ENCODE data around the gene KCNQ1.

KCNQ1 gene

GRCh38 chr11:2672553-2673249 lies 227.9 kb downstream of the KCNQ1 start:
- no peak for DNase-seq

- no peak for DNase-seq
Measured at GRCh38 chr11:2673250-2673610, 228.4 kb downstream of the KCNQ1 start.

DNA sequence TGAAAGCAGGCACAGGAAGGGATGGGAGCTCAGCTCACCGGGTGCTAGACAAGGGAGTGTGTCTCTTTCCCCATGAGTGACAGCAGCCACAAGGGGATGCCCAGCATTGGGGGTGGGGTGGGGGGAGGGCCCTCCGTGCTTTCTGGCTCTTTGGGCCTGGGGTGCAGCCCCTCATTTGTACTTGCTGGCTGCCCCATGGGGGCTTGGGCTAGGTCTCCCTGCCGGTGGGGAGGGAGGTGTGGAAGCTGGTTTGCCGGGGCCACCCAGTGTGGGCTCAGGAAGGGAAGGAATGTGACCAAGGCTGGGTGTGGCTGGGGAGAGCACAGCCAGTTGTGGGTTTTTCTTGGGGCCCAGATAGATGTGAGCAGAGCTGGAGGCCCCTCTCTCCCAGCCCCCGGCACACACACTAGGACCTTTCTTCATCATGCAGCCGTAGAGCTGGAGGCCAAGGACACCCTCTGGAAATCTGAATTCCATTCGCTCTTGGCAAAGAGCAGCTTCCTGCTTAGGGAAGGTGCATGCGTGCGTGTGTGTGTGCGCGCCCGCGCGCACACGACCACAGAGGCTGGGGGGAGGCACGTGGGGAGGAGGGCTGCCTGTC lies 229.2 kb downstream of the KCNQ1 start:
- no peak for DNase-seq

DNA sequence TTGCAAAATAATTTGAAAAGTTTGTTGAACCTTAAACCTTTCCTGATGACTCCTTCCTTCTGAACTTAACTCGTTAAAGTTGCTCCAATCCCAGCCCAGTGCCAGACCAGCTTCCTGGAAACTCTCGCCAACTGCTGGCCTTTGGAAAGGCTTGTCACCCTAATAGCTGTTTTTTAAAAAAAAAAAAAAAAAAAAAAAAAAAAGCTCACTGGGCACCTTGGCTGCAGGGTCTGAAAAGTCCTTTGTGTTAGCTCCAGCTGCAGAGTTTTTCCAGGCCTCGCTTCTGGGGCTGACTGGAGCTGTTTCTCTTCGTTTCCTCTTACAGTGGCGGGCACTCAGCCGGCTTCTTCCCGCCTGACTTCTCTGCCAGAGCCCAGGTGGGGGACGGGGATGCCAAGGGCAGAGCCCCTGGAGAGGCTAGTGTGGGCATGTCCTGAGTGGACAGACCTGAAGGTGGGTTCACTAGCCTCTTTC lies 229.9 kb downstream of the KCNQ1 start:
- DNase-seq: peak in 1 of 2 donors; percentile 6

- peak in 1 of 2 donors; percentile 2 for DNase-seq
Measured at GRCh38 chr11:2675540-2675939, 230.7 kb downstream of the KCNQ1 start.

GRCh38 chr11:2677127-2677526 lies 232.3 kb downstream of the KCNQ1 start:
- no peak for DNase-seq

DNA sequence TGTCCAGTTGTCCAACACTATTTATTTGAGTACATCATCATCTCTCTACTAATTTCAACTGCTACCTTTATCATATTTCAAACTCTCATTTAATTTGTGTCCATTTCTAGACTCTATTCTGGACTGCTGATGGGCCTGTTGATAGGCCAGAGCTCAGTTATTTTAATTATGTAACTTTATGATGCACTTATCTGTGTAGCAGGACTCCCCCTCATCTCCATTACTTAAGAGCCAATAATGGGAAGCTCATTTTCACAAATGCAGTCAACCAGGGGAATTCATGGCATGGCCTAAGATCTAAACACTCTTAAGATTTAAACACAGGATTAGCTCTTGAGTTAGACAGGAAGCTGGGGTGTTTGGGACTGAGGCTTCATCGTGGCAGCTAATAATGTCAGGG lies 233.6 kb downstream of the KCNQ1 start:
- DNase-seq: no peak

DNA sequence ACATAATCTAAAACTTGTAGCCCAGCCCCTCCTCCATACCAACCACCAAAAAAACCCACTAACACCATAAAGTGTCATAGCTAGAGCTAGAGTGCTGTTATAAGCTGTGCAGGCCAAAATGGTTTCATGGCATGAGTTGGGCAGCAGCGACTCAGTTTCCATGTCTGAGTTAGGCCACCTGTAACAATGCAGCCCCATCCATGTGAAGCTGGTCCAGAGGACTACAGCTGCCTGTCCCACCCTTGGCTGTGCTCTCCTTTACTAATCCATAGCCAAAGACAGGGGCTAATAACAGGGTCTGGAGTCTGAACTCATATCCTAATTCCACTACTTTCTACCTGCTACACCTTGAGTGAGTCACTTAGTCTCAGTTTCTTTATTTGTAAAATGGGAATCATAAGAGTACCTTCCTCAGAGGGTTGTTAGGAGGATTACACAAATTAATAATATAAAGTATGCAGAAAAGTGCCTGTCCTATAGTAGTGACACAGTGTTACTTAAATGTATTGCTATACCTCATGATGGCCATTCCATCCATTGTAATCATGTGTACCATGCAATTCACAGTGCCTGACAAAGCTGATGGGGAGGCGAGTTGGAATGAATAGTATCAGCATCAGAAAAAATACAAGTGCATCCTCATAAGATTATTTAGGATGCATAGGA lies 234.3 kb downstream of the KCNQ1 start:
- no peak for DNase-seq

GRCh38 chr11:2681408-2682145 lies 236.8 kb downstream of the KCNQ1 start:
- DNase-seq: peak in 1 of 2 donors; percentile 6

GRCh38 chr11:2683806-2684205 lies 239.0 kb downstream of the KCNQ1 start:
- no peak for DNase-seq

DNA sequence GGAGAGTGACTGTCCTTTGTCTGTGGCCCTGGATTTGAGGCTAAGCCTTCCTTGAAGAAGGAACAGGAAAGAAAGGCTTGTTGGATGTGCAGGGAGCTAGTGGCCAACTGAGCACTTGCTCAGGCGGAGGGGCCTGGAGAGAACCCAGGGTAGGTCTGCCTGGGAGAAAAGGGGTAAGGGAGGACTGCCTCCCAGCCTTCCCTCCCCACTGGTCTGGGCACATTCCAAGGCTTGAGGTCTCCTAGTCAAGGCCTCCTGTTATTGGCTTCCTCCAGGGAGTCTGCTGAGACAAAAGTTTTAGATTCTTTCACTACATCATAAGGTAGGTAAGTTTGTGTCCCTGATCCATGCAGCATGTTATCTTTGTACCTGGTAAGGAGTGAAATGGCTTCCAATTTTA lies 239.8 kb downstream of the KCNQ1 start:
- no peak for DNase-seq

- no peak for DNase-seq
Measured at GRCh38 chr11:2685051-2685450, 240.2 kb downstream of the KCNQ1 start.

GRCh38 chr11:2685566-2686359 lies 241.0 kb downstream of the KCNQ1 start:
- no peak for DNase-seq

GRCh38 chr11:2686360-2687222 lies 241.8 kb downstream of the KCNQ1 start:
- DNase-seq: no peak

DNA sequence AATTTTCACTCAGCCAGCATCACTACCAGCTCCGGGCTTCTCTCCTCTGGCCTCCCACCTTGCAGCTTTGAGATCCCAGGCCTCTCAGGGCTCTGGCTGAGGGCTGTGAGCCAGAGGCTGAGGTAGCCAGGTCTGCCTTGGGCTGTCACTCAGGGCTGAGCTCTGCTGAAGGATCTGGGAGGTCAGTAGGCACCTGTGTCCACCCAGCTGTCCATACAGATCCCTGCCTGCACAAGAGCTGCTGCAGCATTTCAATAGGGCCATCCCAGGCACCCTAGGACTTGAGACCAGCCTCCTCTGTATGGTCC lies 242.4 kb downstream of the KCNQ1 start:
- no peak for DNase-seq

DNA sequence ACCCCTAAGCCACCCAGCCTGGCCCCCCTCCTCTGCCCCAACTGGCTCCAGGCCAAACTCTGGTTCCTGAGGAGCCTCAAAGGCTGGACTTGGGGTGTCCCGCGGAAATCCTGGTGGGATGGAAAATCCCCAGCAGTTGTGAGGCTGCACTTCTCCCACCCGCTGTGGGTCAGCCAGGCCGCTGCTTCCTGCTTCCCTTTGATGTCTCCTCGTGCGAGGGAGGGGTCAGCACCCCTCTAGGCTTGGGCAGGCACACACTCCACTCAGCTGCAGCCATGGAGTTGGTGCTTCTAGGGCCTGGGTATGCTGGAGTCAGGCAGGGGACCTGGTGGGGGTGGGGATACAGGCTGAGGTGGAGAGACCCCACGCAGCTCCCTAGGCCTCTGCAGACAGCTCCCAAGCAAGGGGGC lies 243.0 kb downstream of the KCNQ1 start:
- no peak for DNase-seq

GRCh38 chr11:2688381-2689231 lies 243.8 kb downstream of the KCNQ1 start:
- DNase-seq: no peak

- DNase-seq: no peak
Measured at GRCh38 chr11:2689651-2690575, 245.1 kb downstream of the KCNQ1 start.

GRCh38 chr11:2690596-2691354 lies 246.0 kb downstream of the KCNQ1 start:
- DNase-seq: no peak

Measured in CD4-positive, alpha-beta T cell treated with Interleukin-4 for 1 hour (primary cell).